GM23338 (cell line): ENCODE results near the gene TAF1L. TPM values are rescaled to one million over a fixed set of nuclear protein-coding genes. Genes with fewer than 3 reads are reported as not detected.
A peak's percentile ranks its signal among the peaks of the same experiment; 100 is the strongest.
"Not testable (repeated sequence)": the region's sequence is repeated elsewhere in the genome, so short reads cannot be mapped to it uniquely, and the experiment has no call there.

Source experiments
- ATAC-seq: fragments of 200-7000 bp; cut with Tn5 transposase; 3 replicates; pipeline ENCODE4 v1.9.1; 2020
- DNase-seq: peaks from one replicate; pipeline ENCODE4 v3.0.0-alpha.2; 2015; ENCODE audit warnings: low spot score
- H2AFZ ChIP-seq: fragments of 200-600 bp; sonication (generic); 2 replicates; pipeline ENCODE4 v1.8.0; 2016; ENCODE audit warnings: antibody characterized with exemption, mild to moderate bottlenecking, moderate library complexity
- H3F3A ChIP-seq: fragments of 200-600 bp; sonication (generic); replicated peaks from 2 replicates; pipeline ENCODE4 v1.8.0; 2017; ENCODE audit warnings: antibody characterized with exemption, mixed run types, low read depth
- H3K27ac ChIP-seq: fragments of 200-600 bp; sonication (generic); 2 replicates; pipeline ENCODE4 v1.6.1; 2016; ENCODE audit warnings: low read depth
- H3K27me3 ChIP-seq: fragments of 200-600 bp; sonication (generic); 2 replicates; pipeline ENCODE4 v1.8.0; 2016; ENCODE audit warnings: mild to moderate bottlenecking, mixed run types, moderate library complexity; ENCODE audit not compliant: insufficient read depth
- H3K36me3 ChIP-seq: fragments of 200-600 bp; sonication (generic); 2 replicates; pipeline ENCODE4 v1.8.0; 2016; ENCODE audit warnings: mild to moderate bottlenecking; ENCODE audit not compliant: insufficient read depth
- H3K4me1 ChIP-seq: fragments of 200-600 bp; sonication (generic); 2 replicates; pipeline ENCODE4 v1.8.0; 2016; ENCODE audit warnings: mild to moderate bottlenecking, moderate library complexity; ENCODE audit not compliant: insufficient read depth
- H3K4me2 ChIP-seq: fragments of 200-600 bp; sonication (generic); 2 replicates; pipeline ENCODE4 v1.7.1; 2017; ENCODE audit warnings: mixed run types
- H3K4me3 ChIP-seq: fragments of 200-600 bp; sonication (generic); 2 replicates; pipeline ENCODE4 v1.6.1; 2016; ENCODE audit warnings: mixed run types
- H3K79me2 ChIP-seq: fragments of 200-600 bp; sonication (generic); replicated peaks from 2 replicates; pipeline ENCODE4 v1.8.0; 2017; ENCODE audit warnings: mild to moderate bottlenecking; ENCODE audit not compliant: insufficient read depth
- H3K9me2 ChIP-seq: fragments of 200-600 bp; sonication (generic); 2 replicates; pipeline ENCODE4 v1.8.0; 2017; ENCODE audit not compliant: insufficient read depth
- H4K20me1 ChIP-seq: fragments of 200-600 bp; sonication (generic); replicated peaks from 2 replicates; pipeline ENCODE4 v1.8.0; 2017; ENCODE audit warnings: mild to moderate bottlenecking; ENCODE audit not compliant: insufficient read depth
- H3K27ac Mint-ChIP-seq: 2 replicates; pipeline ENCODE4 v1.8.0; 2020; ENCODE audit warnings: inconsistent platforms, mild to moderate bottlenecking, moderate library complexity, mixed read lengths
- H3K27me3 Mint-ChIP-seq: 3 replicates; pipeline ENCODE4 v1.8.0; 2022; ENCODE audit warnings: low read depth, mild to moderate bottlenecking, moderate library complexity, mixed read lengths, inconsistent platforms; ENCODE audit not compliant: insufficient read depth, poor library complexity
- H3K36me3 Mint-ChIP-seq: 3 replicates; pipeline ENCODE4 v1.8.0; 2021; ENCODE audit warnings: low read depth, mild to moderate bottlenecking, inconsistent platforms, moderate library complexity, mixed read lengths
- H3K4me1 Mint-ChIP-seq: 3 replicates; pipeline ENCODE4 v1.8.0; 2020; ENCODE audit warnings: mild to moderate bottlenecking, inconsistent platforms, mixed read lengths
- H3K4me3 Mint-ChIP-seq: 3 replicates; pipeline ENCODE4 v1.8.0; 2021; ENCODE audit warnings: moderate library complexity, mild to moderate bottlenecking, inconsistent platforms, mixed read lengths
- H3K9me3 Mint-ChIP-seq: 3 replicates; pipeline ENCODE4 v1.8.0; 2020; ENCODE audit warnings: moderate library complexity, mild to moderate bottlenecking, inconsistent platforms, mixed read lengths
- CREB1 ChIP-seq: fragments of 250-450 bp; sonication (Bioruptor Pico); IDR thresholded peaks from 2 replicates; pipeline ENCODE4 v1.5.0; 2020; ENCODE audit warnings: low read depth, mild to moderate bottlenecking, moderate library complexity
- CTCF ChIP-seq, 2 experiments: fragments of 200-600 bp in 1 of 2; sonication (generic) in 1 of 2; conservative IDR thresholded peaks; 2 replicates each; pipeline versions ENCODE4 v1.5.1 to v1.6.1; 2016 to 2017; ENCODE audit warnings: antibody characterized with exemption in 2 of 2, low read depth in 2 of 2, mild to moderate bottlenecking in 2 of 2, moderate library complexity in 1 of 2
- EZH2phosphoT487 ChIP-seq: fragments of 200-600 bp; sonication (generic); IDR thresholded peaks from one replicate; pipeline ENCODE4 v1.8.1; 2018; ENCODE audit warnings: antibody characterized with exemption; ENCODE audit not compliant: unreplicated experiment
- POLR2AphosphoS5 ChIP-seq: IDR thresholded peaks from 2 replicates; pipeline ENCODE4 v1.6.1; 2016; ENCODE audit warnings: antibody characterized with exemption, low read depth
- REST ChIP-seq: IDR thresholded peaks from one replicate; pipeline ENCODE4 v1.6.1; 2018; ENCODE audit warnings: antibody characterized with exemption; ENCODE audit not compliant: unreplicated experiment
- ZNF114 ChIP-seq: fragments of 250-450 bp; sonication (Bioruptor Pico); IDR thresholded peaks from 2 replicates; pipeline ENCODE4 v1.5.0; 2020; ENCODE audit warnings: mild to moderate bottlenecking, moderate library complexity
- ZNF331 ChIP-seq: fragments of 250-450 bp; sonication (Bioruptor Pico); IDR thresholded peaks from 2 replicates; pipeline ENCODE4 v1.5.0; 2020; ENCODE audit warnings: low read depth, mild to moderate bottlenecking, moderate library complexity
- polyA plus RNA-seq: library from polyadenylated mRNA; unstranded; fragments of >200 nt; fragmentation: Nextera tagmentation; extraction: Ambion mirVana; gene quantifications from 2 replicates; pipeline ENCODE4 v1.2.1, GENCODE V29; 2016
- total RNA-seq: library from RNA; depleted of rRNA; stranded (reverse); fragments of >200 nt; shearing (Covaris generic); gene quantifications from 2 replicates; pipeline ENCODE4 v1.2.3, GENCODE V29; 2014

TAF1L gene
- total and polyA plus RNA-seq, 2 experiments from 2014 or later: 0.07 TPM; not detected in 1

- no peak for DNase-seq
- Histone ChIP-seq H3K9me2 (no peaks in the 10 kb centered on the region; the same call in 1 of the 2 replicates), H3K4me3 (no peak overlapping the region), H3K27ac (no peak overlapping the region), H2AFZ (peak overlapping the region; percentile 67), H3K4me1 (no peaks in the 10 kb centered on the region), H3F3A (no peaks in the 10 kb centered on the region), H3K27me3 (no peaks in the 10 kb centered on the region), H3K4me2 (no peak overlapping the region), H4K20me1 (no peaks in the 10 kb centered on the region), H3K36me3 (no peaks in the 10 kb centered on the region), H3K79me2 (no peaks in the 10 kb centered on the region)
- Mint-ChIP-seq H3K9me3 (peaks cover 9% of the 10 kb centered on the region), H3K4me1 (no peaks in the 10 kb centered on the region), H3K36me3 (no peaks in the 10 kb centered on the region), H3K27ac (no peak overlapping the region), H3K4me3 (no peak overlapping the region), H3K27me3 (peaks cover 3% of the 10 kb centered on the region)
- no peak for ATAC-seq
- TF ChIP-seq EZH2phosphoT487 (no peak), CREB1 (CRISPR knock-in tag) (no peak), CTCF (conservative IDR thresholded peaks at IDR 0.05; ENCODE audit: low read depth in 2 of 2) (no peak), POLR2AphosphoS5 (no peak), ZNF114 (CRISPR knock-in tag) (no peak)
Measured at GRCh38 chr9:32603914-32604852, 31.3 kb downstream of the TAF1L start.

- not testable (repeated sequence) for H3K36me3 Mint-ChIP-seq, H3K27ac ChIP-seq, H3K9me3 Mint-ChIP-seq, H3K4me3 Mint-ChIP-seq, H3K36me3 ChIP-seq, H3K4me2 ChIP-seq, H3K9me2 ChIP-seq, H3F3A ChIP-seq, H3K4me1 Mint-ChIP-seq, H3K27me3 ChIP-seq, H3K4me1 ChIP-seq, H3K4me3 ChIP-seq, H4K20me1 ChIP-seq, H3K27me3 Mint-ChIP-seq, DNase-seq, H2AFZ ChIP-seq, H3K79me2 ChIP-seq, H3K27ac Mint-ChIP-seq, ATAC-seq
Measured at GRCh38 chr9:32599021-32599420, 36.4 kb downstream of the TAF1L start.

GRCh38 chr9:32596936-32597335 lies 38.5 kb downstream of the TAF1L start:
- Histone ChIP-seq H3K36me3 (no peaks in the 10 kb centered on the region), H3F3A (no peaks in the 10 kb centered on the region), H3K9me2 (peaks cover 9% of the 10 kb centered on the region; the same call in 1 of the 2 replicates), H2AFZ (no peak overlapping the region), H4K20me1 (no peaks in the 10 kb centered on the region), H3K4me3 (no peak overlapping the region), H3K79me2 (no peaks in the 10 kb centered on the region), H3K27ac (no peak overlapping the region), H3K27me3 (no peaks in the 10 kb centered on the region), H3K4me1 (no peaks in the 10 kb centered on the region), H3K4me2 (no peak overlapping the region)
- H3K9me3 Mint-ChIP-seq: no peaks in the 10 kb centered on the region; the same call in 2 of the 3 replicates
- no peaks in the 10 kb centered on the region for H3K4me1 Mint-ChIP-seq
- ATAC-seq (no peak), DNase-seq (no peak)
- no peak overlapping the region for H3K4me3 Mint-ChIP-seq
- peaks cover 3% of the 10 kb centered on the region for H3K27me3 Mint-ChIP-seq
- H3K27ac Mint-ChIP-seq: no peak overlapping the region
- H3K36me3 Mint-ChIP-seq: no peaks in the 10 kb centered on the region
- TF ChIP-seq CTCF (conservative IDR thresholded peaks at IDR 0.05; ENCODE audit: low read depth in 2 of 2): no peak
- no peak for TF ChIP-seq REST
- TF ChIP-seq CREB1 (CRISPR knock-in tag): no peak
- TF ChIP-seq POLR2AphosphoS5: no peak
- TF ChIP-seq ZNF331 (CRISPR knock-in tag): no peak
- no peak for TF ChIP-seq EZH2phosphoT487
